ENCODE data around the gene CUL1.

The CUL1 gene

GRCh38 chr7:148698397-148699023, at the start of gene CUL1:
CUL1 (plus strand) TSS chr7:148698903; CDS start chr7:148730123, 31,220 bp downstream.
- DNase-seq = peak; percentile 88

- no peak for DNase-seq
Observed at GRCh38 chr7:148650232-148650858, 48.4 kb upstream of the CUL1 start.

- no peak for DNase-seq
Observed at GRCh38 chr7:148652773-148653172, 45.9 kb upstream of the CUL1 start.

- DNase-seq = no peak
Observed at GRCh38 chr7:148657929-148658328, 40.8 kb upstream of the CUL1 start.

GRCh38 chr7:148661471-148661870, 37.2 kb upstream of the CUL1 start:
- no peak for DNase-seq

GRCh38 chr7:148662646-148663045, 36.1 kb upstream of the CUL1 start:
- DNase-seq = no peak

- peak; percentile 45 for DNase-seq
Observed at GRCh38 chr7:148664324-148664723, 34.4 kb upstream of the CUL1 start.

GRCh38 chr7:148665221-148665620, 33.5 kb upstream of the CUL1 start:
- no peak for DNase-seq

- no peak for DNase-seq
Observed at GRCh38 chr7:148669927-148670326, 28.8 kb upstream of the CUL1 start.

- DNase-seq = no peak
Observed at GRCh38 chr7:148670374-148670773, 28.3 kb upstream of the CUL1 start.

- no peak for DNase-seq
Observed at GRCh38 chr7:148670807-148671206, 27.9 kb upstream of the CUL1 start.

- no peak for DNase-seq
Observed at GRCh38 chr7:148672041-148672440, 26.7 kb upstream of the CUL1 start.

- DNase-seq = no peak
Observed at GRCh38 chr7:148674689-148675088, 24.0 kb upstream of the CUL1 start.

- DNase-seq = no peak
Observed at GRCh38 chr7:148676291-148676690, 22.4 kb upstream of the CUL1 start.

- DNase-seq = no peak
Observed at GRCh38 chr7:148681821-148682220, 16.9 kb upstream of the CUL1 start.

GRCh38 chr7:148684289-148684830, 14.3 kb upstream of the CUL1 start:
- no peak for DNase-seq

- no peak for DNase-seq
Observed at GRCh38 chr7:148686312-148686937, 12.3 kb upstream of the CUL1 start.

GRCh38 chr7:148687555-148687954, 11.1 kb upstream of the CUL1 start:
- DNase-seq = no peak

GRCh38 chr7:148688526-148688925, 10.2 kb upstream of the CUL1 start:
- DNase-seq = no peak

GRCh38 chr7:148693651-148694050, 5.1 kb upstream of the CUL1 start:
- no peak for DNase-seq

- DNase-seq = no peak
Observed at GRCh38 chr7:148694631-148695030, 4.1 kb upstream of the CUL1 start.

GRCh38 chr7:148695953-148696352, 2.8 kb upstream of the CUL1 start:
- no peak for DNase-seq

GRCh38 chr7:148696787-148697186, 1.9 kb upstream of the CUL1 start:
- DNase-seq = no peak
